B cell (primary cell): ENCODE results near the gene MYOM3. TPM values are rescaled to one million over a fixed set of nuclear protein-coding genes. Genes with fewer than 3 reads are reported as not detected.

Experiments used
- ATAC-seq: fragments of 200-7000 bp; cut with Tn5 transposase; one replicate; pipeline ENCODE4 v1.10.0; 2021; ENCODE audit warnings: low read depth, mild to moderate bottlenecking, moderate number of reproducible peaks, moderate library complexity
- CTCF ChIA-PET: fragments of 350-600 bp; sonication (Branson Sonifier 250); formaldehyde crosslinking; loops from one replicate; lab custom pipeline; 2021; ENCODE audit warnings: antibody characterized with exemption, inconsistent platforms; lab: Charles Lee
- POLR2A ChIA-PET: fragments of 350-600 bp; sonication (Branson Sonifier 250); formaldehyde crosslinking; loops from one replicate; lab custom pipeline; 2021; ENCODE audit warnings: antibody characterized with exemption; lab: Charles Lee
- DNase-seq: peaks from one replicate; pipeline ENCODE4 v3.0.0; 2013
- H2AFZ ChIP-seq: 2 replicates; pipeline ENCODE4 v1.6.1; 2012; ENCODE audit warnings: mild to moderate bottlenecking, low read depth, low read length; ENCODE audit not compliant: insufficient read depth, poor library complexity, severe bottlenecking
- H3K27ac ChIP-seq, 2 donors: 1 replicate in 1 of 2; 2 replicates in 1 of 2; pipeline ENCODE4 v1.5.1; 2012 to 2013; ENCODE audit warnings: low read length in 2 of 2, mild to moderate bottlenecking in 2 of 2, moderate library complexity in 1 of 2
- H3K27me3 ChIP-seq, 4 experiments: fragments of 200-600 bp in 1 of 4; sonication (generic) in 1 of 4; replicated peaks in 1 of 4; 1 replicate in 2 of 4; 2 replicates in 2 of 4; pipeline versions ENCODE4 v1.6.1 to v1.7.0; 2013 to 2016; ENCODE audit warnings: low read length in 3 of 4, mild to moderate bottlenecking in 2 of 4, mixed read lengths in 1 of 4, moderate library complexity in 1 of 4; ENCODE audit not compliant: insufficient read depth in 4 of 4, control insufficient read depth in 3 of 4; ENCODE audit errors: control extremely low read depth in 1 of 4
- H3K36me3 ChIP-seq, 2 experiments: replicated peaks in 1 of 2; 1 replicate in 1 of 2; 2 replicates in 1 of 2; pipeline versions ENCODE4 v1.6.1 to v1.7.1; 2013; ENCODE audit warnings: low read length in 1 of 2; ENCODE audit not compliant: insufficient read depth in 2 of 2, control insufficient read depth in 1 of 2; ENCODE audit errors: control extremely low read depth in 1 of 2, extremely low read depth in 1 of 2
- H3K4me1 ChIP-seq, 2 donors: fragments of 200-600 bp in 1 of 2; sonication (generic) in 1 of 2; 1 replicate in 1 of 2; 2 replicates in 1 of 2; pipeline versions ENCODE4 v1.5.1 to v1.6.1; 2013 to 2017; ENCODE audit warnings: low read length in 2 of 2; ENCODE audit not compliant: control insufficient read depth in 2 of 2, insufficient read depth in 2 of 2
- H3K4me2 ChIP-seq: replicated peaks from 2 replicates; pipeline ENCODE3; 2012; ENCODE audit warnings: mild to moderate bottlenecking, low read depth, low read length; ENCODE audit not compliant: poor library complexity, severe bottlenecking
- H3K4me3 ChIP-seq, 5 experiments: fragments of 200-600 bp in 1 of 5; sonication (generic) in 1 of 5; 1 replicate in 3 of 5; 2 replicates in 2 of 5; pipeline versions ENCODE4 v1.5.1 to v1.7.0; 2011 to 2016; ENCODE audit warnings: low read length in 4 of 5, mild to moderate bottlenecking in 4 of 5, low read depth in 2 of 5, control low read depth in 1 of 5, moderate library complexity in 1 of 5; ENCODE audit not compliant: insufficient read depth in 1 of 5; ENCODE audit errors: control extremely low read depth in 1 of 5, extremely low read depth in 1 of 5
- H3K79me2 ChIP-seq: fragments of 200-600 bp; sonication (generic); one replicate; pipeline ENCODE4 v1.6.0; 2016; ENCODE audit warnings: low read length; ENCODE audit not compliant: control insufficient read depth, insufficient read depth
- H3K9ac ChIP-seq: fragments of 200-600 bp; sonication (generic); 2 replicates; pipeline ENCODE4 v1.6.1; 2017; ENCODE audit warnings: mild to moderate bottlenecking, low read length, moderate library complexity
- H3K9me3 ChIP-seq, 3 donors: one replicate each; pipeline versions ENCODE4 v1.6.1 to v1.7.1; 2013; ENCODE audit warnings: low read length in 2 of 3; ENCODE audit not compliant: control insufficient read depth in 2 of 3, insufficient read depth in 1 of 3; ENCODE audit errors: control extremely low read depth in 1 of 3
- H4K20me1 ChIP-seq: 2 replicates; pipeline ENCODE4 v1.6.0; 2012; ENCODE audit warnings: mild to moderate bottlenecking, low read length; ENCODE audit not compliant: insufficient read depth, control insufficient read depth, poor library complexity, severe bottlenecking
- H3K27ac Mint-ChIP-seq: one replicate; pipeline ENCODE4 v1.8.0; 2021; ENCODE audit warnings: mixed read lengths
- H3K27me3 Mint-ChIP-seq: one replicate; pipeline ENCODE4 v1.8.0; 2021; ENCODE audit warnings: mixed read lengths
- H3K4me1 Mint-ChIP-seq: one replicate; pipeline ENCODE4 v1.8.0; 2021; ENCODE audit warnings: mixed read lengths
- H3K4me3 Mint-ChIP-seq: one replicate; pipeline ENCODE4 v1.8.0; 2021; ENCODE audit warnings: mixed read lengths
- H3K9me3 Mint-ChIP-seq: one replicate; pipeline ENCODE4 v1.8.0; 2022; ENCODE audit warnings: mixed read lengths; ENCODE audit not compliant: insufficient read depth
- EZH2 ChIP-seq: IDR thresholded peaks from 2 replicates; pipeline ENCODE4 v1.6.1; 2012; ENCODE audit warnings: borderline replicate concordance, low read depth, mild to moderate bottlenecking, moderate library complexity, low read length; ENCODE audit not compliant: insufficient read depth, poor library complexity, severe bottlenecking
- WGBS: methylation state at CpG from one replicate; pipeline ENCODE4 v1.1.5; 2013; ENCODE audit warnings: missing lambda C conversion rate; ENCODE audit not compliant: insufficient coverage; 5-methylcytosine and 5-hydroxymethylcytosine counted together
- intact Hi-C: fragments of 100-400 bp; cut with micrococcal nuclease; formaldehyde crosslinking; loops from one replicate; pipeline ENCODE4 v1.10.0; 2022
- polyA plus RNA-seq: library from polyadenylated mRNA; depleted of rRNA; stranded (reverse); fragments of >200 nt; gene quantifications from 2 replicates; pipeline ENCODE4 v1.2.3, GENCODE V29; 2012
- total RNA-seq, 2 donors: library from RNA; stranded (reverse); fragments of 120-200 nt in 1 of 2; gene quantifications; 1 replicate in 1 of 2; 2 replicates in 1 of 2; pipeline versions ENCODE4 v1.2.3 to v1.2.4, GENCODE V29; 2013 to 2022
- TF ChIP-seq, protein P1 (sequence below): fragments of 200-600 bp; IDR thresholded peaks from one replicate; pipeline ENCODE4 v1.8.0; 2022; ENCODE audit warnings: antibody characterized with exemption, mild to moderate bottlenecking

The MYOM3 gene
- total and polyA plus RNA-seq, 2 donors (not counting 1 experiment from before 2014, with no cell fraction given), result not detected

DNA sequence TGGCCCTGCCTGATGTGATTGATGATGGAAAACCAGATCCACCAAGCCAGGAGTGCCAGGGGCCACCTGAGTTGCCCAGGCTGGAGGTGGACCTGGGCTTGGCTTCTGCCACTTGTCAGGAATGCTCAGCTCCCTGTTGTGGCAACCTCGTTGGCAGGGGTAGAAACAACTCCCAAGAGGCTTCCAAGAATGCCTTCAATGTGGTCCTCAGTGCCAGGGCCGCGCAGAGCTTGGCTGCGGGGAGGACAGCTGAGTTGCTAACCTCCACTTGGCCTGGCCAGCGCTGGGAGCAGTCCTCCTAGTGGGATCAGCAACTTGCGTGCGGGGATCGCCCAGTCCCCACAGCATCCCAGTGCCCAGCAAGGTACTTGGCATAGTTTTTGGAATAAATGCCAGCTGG lies 9.0 kb downstream of the MYOM3 start:
- Histone ChIP-seq H3K9me3 (peaks cover 0 to 7% (median 0%) of the 10 kb centered on the region in 3 donors), H3K4me1 (no peaks in the 10 kb centered on the region), H3K36me3 (no peaks in the 10 kb centered on the region), H3K4me2 (no peak overlapping the region), H3K4me3 (no peak overlapping the region), H3K27me3 (no peaks in the 10 kb centered on the region), H3K79me2 (no peaks in the 10 kb centered on the region), H3K27ac (no peak overlapping the region), H2AFZ (no peak overlapping the region), H4K20me1 (no peaks in the 10 kb centered on the region), H3K9ac (no peak overlapping the region)
- intact Hi-C loops, result no loop called here
- Mint-ChIP-seq H3K27me3 (no peaks in the 10 kb centered on the region), H3K4me3 (no peak overlapping the region), H3K4me1 (no peaks in the 10 kb centered on the region), H3K27ac (no peak overlapping the region), H3K9me3 (no peaks in the 10 kb centered on the region)
- 82% methylated on average over 5 of the region's 8 CpGs for WGBS
- ChIA-PET CTCF (no interaction called here), POLR2A (no interaction called here)
- no peak for DNase-seq
- TF ChIP-seq, protein P1, sequence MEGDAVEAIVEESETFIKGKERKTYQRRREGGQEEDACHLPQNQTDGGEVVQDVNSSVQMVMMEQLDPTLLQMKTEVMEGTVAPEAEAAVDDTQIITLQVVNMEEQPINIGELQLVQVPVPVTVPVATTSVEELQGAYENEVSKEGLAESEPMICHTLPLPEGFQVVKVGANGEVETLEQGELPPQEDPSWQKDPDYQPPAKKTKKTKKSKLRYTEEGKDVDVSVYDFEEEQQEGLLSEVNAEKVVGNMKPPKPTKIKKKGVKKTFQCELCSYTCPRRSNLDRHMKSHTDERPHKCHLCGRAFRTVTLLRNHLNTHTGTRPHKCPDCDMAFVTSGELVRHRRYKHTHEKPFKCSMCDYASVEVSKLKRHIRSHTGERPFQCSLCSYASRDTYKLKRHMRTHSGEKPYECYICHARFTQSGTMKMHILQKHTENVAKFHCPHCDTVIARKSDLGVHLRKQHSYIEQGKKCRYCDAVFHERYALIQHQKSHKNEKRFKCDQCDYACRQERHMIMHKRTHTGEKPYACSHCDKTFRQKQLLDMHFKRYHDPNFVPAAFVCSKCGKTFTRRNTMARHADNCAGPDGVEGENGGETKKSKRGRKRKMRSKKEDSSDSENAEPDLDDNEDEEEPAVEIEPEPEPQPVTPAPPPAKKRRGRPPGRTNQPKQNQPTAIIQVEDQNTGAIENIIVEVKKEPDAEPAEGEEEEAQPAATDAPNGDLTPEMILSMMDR, result no peak
- no peak for TF ChIP-seq EZH2
- no peak for ATAC-seq

GRCh38 chr1:24101796-24102586 lies 9.9 kb downstream of the MYOM3 start:
- ChIA-PET POLR2A (no interaction called here), CTCF (no interaction called here)
- intact Hi-C loops, result no loop called here
- no peak for TF ChIP-seq EZH2
- TF ChIP-seq, protein P1, result no peak
- H3K27me3 ChIP-seq, result no peaks in the 10 kb centered on the region
- H3K4me3 ChIP-seq, result no peak overlapping the region
- H3K27ac Mint-ChIP-seq, result no peak overlapping the region
- H3K9me3 Mint-ChIP-seq, result no peaks in the 10 kb centered on the region
- no peak overlapping the region for H3K4me3 Mint-ChIP-seq
- no peaks in the 10 kb centered on the region for H3K79me2 ChIP-seq
- H3K9me3 ChIP-seq, result peaks cover 0 to 7% (median 0%) of the 10 kb centered on the region in 3 donors
- H3K9ac ChIP-seq, result no peak overlapping the region
- WGBS, result 88% methylated on average over 6 of the region's 9 CpGs
- H3K36me3 ChIP-seq, result no peaks in the 10 kb centered on the region
- no peak for DNase-seq
- H3K27ac ChIP-seq, result no peak overlapping the region
- no peak overlapping the region for H2AFZ ChIP-seq
- no peak for ATAC-seq
- H3K4me1 ChIP-seq, result no peaks in the 10 kb centered on the region
- H3K4me1 Mint-ChIP-seq, result no peaks in the 10 kb centered on the region
- no peaks in the 10 kb centered on the region for H4K20me1 ChIP-seq
- no peaks in the 10 kb centered on the region for H3K27me3 Mint-ChIP-seq
- H3K4me2 ChIP-seq, result no peak overlapping the region
